Body of pancreas (tissue), 4 donors: Measurements from ENCODE around the gene USP32. TPM values are rescaled to one million over a fixed set of nuclear protein-coding genes. Genes with fewer than 3 reads are reported as not detected.

Source experiments
- ATAC-seq: fragments of 150-250 bp; one replicate; pipeline ENCODE4 v1.9.1; 2016
- DNase-seq, 4 donors: peaks; one replicate each; pipeline ENCODE4 v3.0.0-alpha.2; 2019
- H3K27ac ChIP-seq, 4 donors: fragments of 200-600 bp; sonication (generic); 1 replicate in 3 of 4; 2 replicates in 1 of 4; pipeline versions ENCODE4 v1.5.1 to v1.6.1; 2016 to 2019; ENCODE audit warnings: mild to moderate bottlenecking in 1 of 4, mixed read lengths in 1 of 4, moderate library complexity in 1 of 4
- H3K27me3 ChIP-seq, 2 donors: fragments of 200-600 bp; sonication (generic); one replicate each; pipeline ENCODE4 v1.6.0; 2016; ENCODE audit warnings: mild to moderate bottlenecking in 1 of 2
- H3K36me3 ChIP-seq, 2 donors: fragments of 200-600 bp; sonication (generic); replicated peaks in 1 of 2; 2 replicates each; pipeline ENCODE4 v1.5.1; 2016; ENCODE audit warnings: low read depth in 2 of 2; ENCODE audit not compliant: insufficient read depth in 1 of 2
- H3K4me1 ChIP-seq: fragments of 200-600 bp; sonication (generic); one replicate; pipeline ENCODE4 v1.6.0; 2016
- H3K4me3 ChIP-seq, 2 donors: fragments of 200-600 bp; sonication (generic); 1 replicate in 1 of 2; 2 replicates in 1 of 2; pipeline ENCODE4 v1.5.1; 2016 to 2019
- H3K9me3 ChIP-seq, 3 donors: fragments of 200-600 bp; sonication (generic); 1 replicate in 2 of 3; 2 replicates in 1 of 3; pipeline ENCODE4 v1.5.1; 2016
- CTCF ChIP-seq, 7 experiments: fragments of 450-650 bp in 4 of 7; fragments of 200-600 bp in 3 of 7; sonication (generic) in 3 of 7; IDR thresholded peaks; one replicate each; pipeline ENCODE4 v1.5.1; 2016 to 2019; ENCODE audit warnings: antibody characterized with exemption in 7 of 7
- POLR2A ChIP-seq, 3 donors: fragments of 450-650 bp; IDR thresholded peaks; one replicate each; pipeline ENCODE4 v1.6.1; 2016; ENCODE audit warnings: antibody characterized with exemption in 3 of 3, mild to moderate bottlenecking in 2 of 3
- WGBS, 2 donors: methylation state at CpG; one replicate each; pipeline ENCODE4 v1.1.5; 2017; 5-methylcytosine and 5-hydroxymethylcytosine counted together
- intact Hi-C: fragments of 100-400 bp; cut with DNase I; formaldehyde crosslinking; loops from one replicate; pipeline ENCODE4 v1.15.1; 2023
- total RNA-seq, 2 donors: library from RNA; depleted of rRNA; stranded (reverse); fragments of >200 nt; gene quantifications; one replicate each; pipeline ENCODE4 v1.1.0, GENCODE V29; 2016

Gene USP32
- total RNA-seq, 2 donors from 2014 or later, result 15.8 to 19.7 TPM

GRCh38 chr17:60137731-60138130 lies 254.2 kb downstream of the USP32 start:
- no peak for ATAC-seq
- TF ChIP-seq CTCF (IDR thresholded peaks at IDR 0.05) (no peak), POLR2A (IDR thresholded peaks at IDR 0.05) (no peak)
- Histone ChIP-seq H3K9me3 (no peaks in the 10 kb centered on the region), H3K4me3 (no peak overlapping the region), H3K27me3 (peaks cover 0 to 16% of the 10 kb centered on the region in 2 donors), H3K27ac (no peak overlapping the region), H3K4me1 (peaks cover 55% of the 10 kb centered on the region), H3K36me3 (no peaks in the 10 kb centered on the region)
- no peak for DNase-seq
- WGBS, 2 donors, result 47 to 50% methylated on average over 1 of the region's 1 CpG
- intact Hi-C loops, result no loop called here

GRCh38 chr17:60135951-60136666 lies 255.8 kb downstream of the USP32 start:
- no peak for ATAC-seq
- H3K4me1 ChIP-seq, result peaks cover 39% of the 10 kb centered on the region
- intact Hi-C loops, result no loop called here
- 64 to 70% methylated on average over 12 to 13 of the region's 13 CpGs for WGBS, 2 donors
- H3K27me3 ChIP-seq, result peaks cover 0 to 13% of the 10 kb centered on the region in 2 donors
- DNase-seq, result peak in 2 of 4 donors; percentile 4 to 10
- TF ChIP-seq CTCF (IDR thresholded peaks at IDR 0.05) (no peak), POLR2A (IDR thresholded peaks at IDR 0.05) (no peak)
- H3K9me3 ChIP-seq, result no peaks in the 10 kb centered on the region
- H3K36me3 ChIP-seq, result no peaks in the 10 kb centered on the region
- no peak overlapping the region for H3K27ac ChIP-seq
- H3K4me3 ChIP-seq, result no peak overlapping the region

- no peaks in the 10 kb centered on the region for H3K9me3 ChIP-seq
- H3K27ac ChIP-seq, result peak overlapping the region; percentile 20 to 75 (median 50)
- WGBS, 2 donors, result 2 to 4% methylated on average over 18 to 50 of the region's 54 CpGs
- TF ChIP-seq CTCF (IDR thresholded peaks at IDR 0.05) (no peak), POLR2A (IDR thresholded peaks at IDR 0.05) (peak in 2 of 3 donors; percentile 75 to 77)
- intact Hi-C loops, result no loop called here
- DNase-seq (peak; percentile 87 to 95 (median 90)), ATAC-seq (peak; percentile 98)
- H3K27me3 ChIP-seq, result peaks cover 0 to 12% of the 10 kb centered on the region in 2 donors
- H3K36me3 ChIP-seq, result no peaks in the 10 kb centered on the region
- peak overlapping the region; percentile 24 to 69 for H3K4me3 ChIP-seq
- H3K4me1 ChIP-seq, result peaks cover 31% of the 10 kb centered on the region
These were observed 256.6 kb downstream of the USP32 start for GRCh38 chr17:60135151-60135950.

GRCh38 chr17:60134396-60135150 lies 257.4 kb downstream of the USP32 start:
- Histone ChIP-seq H3K27me3 (peaks cover 0 to 8% of the 10 kb centered on the region in 2 donors), H3K4me3 (peak overlapping the region; percentile 24 to 69), H3K27ac (peak overlapping the region in 3 of 4 donors; percentile 31 to 75 (median 70)), H3K4me1 (peaks cover 23% of the 10 kb centered on the region), H3K36me3 (no peaks in the 10 kb centered on the region), H3K9me3 (no peaks in the 10 kb centered on the region)
- ATAC-seq (peak; percentile 3), DNase-seq (peak in 2 of 4 donors; percentile 8 to 11)
- TF ChIP-seq CTCF (IDR thresholded peaks at IDR 0.05) (no peak), POLR2A (IDR thresholded peaks at IDR 0.05) (no peak)
- 8 to 11% methylated on average over 16 of the region's 16 CpGs for WGBS, 2 donors
- intact Hi-C loops, result no loop called here
